ENCODE data around the gene FLRT1. TPM values are rescaled to one million over a fixed set of nuclear protein-coding genes. Genes with fewer than 3 reads are reported as not detected.

FLRT1 gene
- total RNA-seq, 1 experiment from 2014 or later, result not detected

- no peak for DNase-seq (ENCODE audit: low read depth)
Observed at GRCh38 chr11:64006398-64006797, 29.3 kb upstream of the FLRT1 start.

GRCh38 chr11:64007160-64007628, 28.5 kb upstream of the FLRT1 start:
- no peak for DNase-seq (ENCODE audit: low read depth)

- DNase-seq (ENCODE audit: low read depth), result no peak
Observed at GRCh38 chr11:64007629-64008282, 28.0 kb upstream of the FLRT1 start.

- no peak for DNase-seq (ENCODE audit: low read depth)
Observed at GRCh38 chr11:64008283-64008913, 27.3 kb upstream of the FLRT1 start.

DNA sequence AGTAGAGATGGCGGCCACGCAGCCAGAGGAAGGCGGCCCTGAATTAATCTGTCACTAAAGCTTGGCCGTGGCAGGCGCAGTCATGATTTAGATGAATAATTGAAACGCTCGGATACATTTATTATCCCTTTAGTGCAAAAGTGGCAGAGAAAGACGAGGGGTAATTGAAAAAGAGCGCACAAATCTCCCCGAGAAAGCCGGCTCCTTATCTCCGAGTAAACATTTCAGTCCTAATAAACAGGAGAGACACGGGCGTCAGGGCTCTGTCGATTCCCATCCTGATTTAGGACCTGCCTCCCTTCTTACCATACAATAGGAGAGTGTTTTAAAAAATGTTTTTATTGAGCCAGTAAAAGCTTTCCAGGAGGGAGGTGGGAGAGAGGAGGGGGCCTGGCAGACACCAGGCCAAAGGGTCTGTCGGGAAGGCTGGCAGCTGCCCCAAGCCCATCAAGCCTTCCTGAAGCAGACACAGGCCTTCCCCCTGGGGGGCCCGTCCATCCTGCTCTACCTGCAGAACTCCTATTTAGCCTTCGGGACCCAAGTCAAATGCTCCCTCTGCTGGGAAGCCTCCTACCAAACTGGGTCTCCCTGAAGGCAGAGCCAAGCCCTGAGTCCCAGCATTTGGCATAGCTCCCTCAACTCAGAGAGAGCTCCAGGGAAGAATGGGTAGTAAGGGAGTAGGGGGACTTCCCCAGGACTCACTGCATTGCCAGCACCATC, 26.7 kb upstream of the FLRT1 start:
- DNase-seq (ENCODE audit: low read depth), result no peak

- DNase-seq (ENCODE audit: low read depth), result no peak
Observed at GRCh38 chr11:64009710-64010109, 26.0 kb upstream of the FLRT1 start.

DNA sequence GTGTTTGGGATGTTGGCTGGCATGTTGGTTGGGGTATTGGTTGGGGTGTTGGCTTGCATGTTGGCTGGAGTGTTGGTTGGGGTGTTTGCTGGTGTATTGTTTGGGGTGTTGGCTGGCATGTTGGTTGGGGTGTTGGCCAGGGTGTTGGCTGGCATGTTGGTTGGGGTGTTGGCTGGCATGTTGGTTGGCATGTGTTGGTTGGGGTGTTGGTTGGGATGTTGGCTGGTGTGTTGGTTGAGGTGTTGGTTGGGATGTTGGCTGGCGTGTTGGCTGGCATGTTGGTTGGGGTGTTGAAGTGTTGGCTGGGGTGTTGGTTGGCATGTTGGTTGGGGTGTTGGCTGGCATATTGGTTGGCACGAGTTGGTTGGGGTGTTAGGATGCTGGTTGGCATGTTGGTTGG, 24.9 kb upstream of the FLRT1 start:
- no peak for DNase-seq (ENCODE audit: low read depth)

GRCh38 chr11:64011371-64011770, 24.4 kb upstream of the FLRT1 start:
- no peak for DNase-seq (ENCODE audit: low read depth)

GRCh38 chr11:64013141-64013896, 22.4 kb upstream of the FLRT1 start:
- DNase-seq (ENCODE audit: low read depth), result no peak

- DNase-seq (ENCODE audit: low read depth), result no peak
Observed at GRCh38 chr11:64014356-64014755, 21.4 kb upstream of the FLRT1 start.

DNA sequence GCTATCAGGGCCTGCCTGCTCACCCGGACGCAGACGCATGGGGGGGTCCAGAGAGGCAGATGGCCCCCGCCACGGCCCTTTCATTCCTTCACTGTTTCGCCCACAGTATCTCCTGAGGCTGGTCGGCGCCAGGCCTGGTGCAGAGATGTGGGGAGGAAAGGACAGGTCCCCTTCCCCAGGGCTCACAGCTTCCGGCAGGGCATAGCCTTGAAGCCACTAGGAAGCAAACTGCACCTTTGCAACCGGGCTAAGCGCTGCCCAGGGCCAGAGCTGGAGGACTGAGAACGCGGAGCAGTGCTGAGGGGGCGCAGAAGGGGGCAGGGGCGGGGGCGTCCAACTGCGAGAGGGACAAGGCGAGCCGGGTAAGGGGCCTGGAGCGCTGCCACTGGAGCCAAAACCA, 20.2 kb upstream of the FLRT1 start:
- DNase-seq (ENCODE audit: low read depth), result no peak

GRCh38 chr11:64015935-64016845, 19.5 kb upstream of the FLRT1 start:
- DNase-seq (ENCODE audit: low read depth), result no peak

DNA sequence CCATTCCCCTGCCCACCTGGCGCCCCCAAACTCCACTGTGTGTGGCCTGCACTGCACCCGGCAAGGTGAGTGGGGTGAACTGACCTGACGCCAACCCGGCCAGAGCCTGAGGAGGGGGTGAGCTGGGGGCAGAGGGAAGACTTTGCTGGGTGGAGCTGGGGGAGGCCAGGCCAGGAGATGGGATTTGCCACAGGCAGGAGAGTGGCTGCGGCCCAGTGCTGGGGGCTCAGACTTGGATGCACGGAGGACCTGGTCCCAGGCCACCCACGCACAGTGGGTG, 17.8 kb upstream of the FLRT1 start:
- no peak for DNase-seq (ENCODE audit: low read depth)

GRCh38 chr11:64018310-64018709, 17.4 kb upstream of the FLRT1 start:
- DNase-seq (ENCODE audit: low read depth), result no peak

DNA sequence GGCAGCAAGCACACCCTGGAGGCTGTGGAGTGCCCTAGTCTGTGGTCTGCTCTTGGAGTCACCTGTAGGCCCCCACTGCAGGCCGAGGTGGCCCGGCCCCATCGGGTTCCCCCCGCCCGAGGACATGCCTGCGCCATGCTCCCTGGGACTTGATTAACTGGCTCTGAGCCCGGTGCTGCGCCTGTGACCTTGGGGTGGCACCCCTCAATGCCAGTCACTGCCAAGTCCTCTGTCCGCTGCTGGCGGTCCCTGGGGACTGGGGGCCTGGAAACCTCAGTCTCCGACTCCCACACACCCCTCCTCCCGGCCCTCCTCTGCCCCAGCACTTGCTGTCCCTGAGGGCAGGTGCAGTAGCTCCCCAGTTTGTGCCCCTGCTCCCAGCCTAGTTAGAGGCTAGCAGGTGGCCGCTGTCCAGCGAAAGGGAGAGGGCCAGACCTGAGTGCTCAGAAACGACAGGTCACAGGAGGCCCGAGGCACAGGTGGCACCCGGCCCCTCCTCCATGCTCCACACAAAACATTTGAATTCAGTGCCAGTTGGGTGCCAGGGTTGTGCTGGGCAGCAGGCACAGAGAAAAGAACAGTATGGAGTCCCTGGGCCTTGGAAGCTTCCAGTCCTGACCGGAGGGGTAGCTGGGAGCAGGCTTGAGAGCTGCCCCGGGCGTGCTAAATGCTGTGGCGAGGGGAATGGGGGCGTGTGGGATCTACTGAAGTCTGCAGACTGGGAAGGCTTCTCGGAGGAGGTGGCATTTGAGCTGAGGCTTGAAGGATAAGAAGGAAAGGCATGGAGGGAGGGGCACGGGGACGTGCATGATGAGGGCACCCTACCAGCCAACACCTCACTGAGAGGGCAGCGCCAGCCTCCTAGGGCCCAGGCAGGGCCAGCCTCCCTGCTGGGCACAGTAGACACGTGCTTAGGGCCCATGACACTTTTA, 16.4 kb upstream of the FLRT1 start:
- no peak for DNase-seq (ENCODE audit: low read depth)

- no peak for DNase-seq (ENCODE audit: low read depth)
Observed at GRCh38 chr11:64020976-64021756, 14.6 kb upstream of the FLRT1 start.

DNA sequence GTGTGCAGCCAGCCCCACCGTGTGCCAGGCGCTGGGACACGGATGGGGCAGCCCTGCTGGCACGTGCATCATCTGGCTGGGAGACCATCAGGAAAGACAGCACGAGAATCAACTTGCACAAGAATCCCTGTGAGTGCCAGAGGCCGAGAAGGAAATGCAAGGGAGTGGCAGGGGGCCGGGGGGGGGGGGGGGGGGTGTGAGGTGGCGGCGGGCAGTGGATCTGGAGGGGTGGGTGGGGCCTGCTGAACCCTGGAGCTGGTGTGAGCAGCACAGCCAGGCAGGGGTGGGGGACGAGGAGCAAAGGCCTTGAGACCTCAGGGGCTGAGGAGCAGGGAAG, 14.0 kb upstream of the FLRT1 start:
- DNase-seq (ENCODE audit: low read depth), result no peak

GRCh38 chr11:64022125-64022784, 13.5 kb upstream of the FLRT1 start:
- DNase-seq (ENCODE audit: low read depth), result no peak
